PFSK-1 (cell line): ENCODE results near the gene CASK.

Experiments
- FOXP2 ChIP-seq: optimal IDR thresholded peaks from 2 replicates; pipeline ENCODE3; 2011; ENCODE audit warnings: borderline replicate concordance, control low read depth, inconsistent platforms; ENCODE audit not compliant: insufficient read depth; ENCODE audit errors: extremely low read length, extremely low read depth
- POLR2AphosphoS5 ChIP-seq: IDR thresholded peaks from 2 replicates; pipeline ENCODE4 v1.6.1; 2012; ENCODE audit warnings: low read depth, mild to moderate bottlenecking, control low read depth, low read length, moderate library complexity
- REST ChIP-seq, 2 experiments: IDR thresholded peaks; 2 replicates each; pipeline versions ENCODE4 v1.6.1 to v1.8.0; 2011 to 2012; ENCODE audit warnings: low read depth in 2 of 2, low read length in 2 of 2, control low read depth in 1 of 2, inconsistent platforms in 1 of 2, mild to moderate bottlenecking in 1 of 2, moderate library complexity in 1 of 2; ENCODE audit not compliant: insufficient read depth in 1 of 2
- SIN3A ChIP-seq: IDR thresholded peaks from 2 replicates; pipeline ENCODE4 v1.6.1; 2012; ENCODE audit warnings: mild to moderate bottlenecking, low read length, moderate library complexity, borderline replicate concordance; ENCODE audit not compliant: insufficient read depth
- TAF1 ChIP-seq: IDR thresholded peaks from 2 replicates; pipeline ENCODE4 v1.6.1; 2012; ENCODE audit warnings: low read length, control low read depth, borderline replicate concordance; ENCODE audit not compliant: insufficient read depth

CASK gene

GRCh38 chrX:41739871-41740270, 183.5 kb downstream of the CASK start:
- no peak for TF ChIP-seq POLR2AphosphoS5
- no peak for TF ChIP-seq REST (IDR thresholded peaks at IDR 0.05; ENCODE audit: insufficient read depth in 1 of 2, low read depth in 2 of 2, low read length in 2 of 2)
- TF ChIP-seq TAF1, result no peak
- no peak for TF ChIP-seq SIN3A
- TF ChIP-seq FOXP2, result no peak

- no peak for TF ChIP-seq SIN3A
- no peak for TF ChIP-seq FOXP2
- TF ChIP-seq TAF1, result no peak
- TF ChIP-seq POLR2AphosphoS5, result no peak
- TF ChIP-seq REST (IDR thresholded peaks at IDR 0.05; ENCODE audit: insufficient read depth in 1 of 2, low read depth in 2 of 2, low read length in 2 of 2), result no peak
Measured at GRCh38 chrX:41737065-41737464, 186.3 kb downstream of the CASK start.

GRCh38 chrX:41734530-41734929, 188.8 kb downstream of the CASK start:
- TF ChIP-seq SIN3A (no peak), POLR2AphosphoS5 (no peak), FOXP2 (no peak), REST (IDR thresholded peaks at IDR 0.05; ENCODE audit: insufficient read depth in 1 of 2, low read depth in 2 of 2, low read length in 2 of 2) (no peak), TAF1 (no peak)

- TF ChIP-seq SIN3A (no peak), TAF1 (no peak), FOXP2 (no peak), POLR2AphosphoS5 (no peak), REST (IDR thresholded peaks at IDR 0.05; ENCODE audit: insufficient read depth in 1 of 2, low read depth in 2 of 2, low read length in 2 of 2) (no peak)
Measured at GRCh38 chrX:41733939-41734338, 189.4 kb downstream of the CASK start.

GRCh38 chrX:41732260-41732659, 191.1 kb downstream of the CASK start:
- no peak for TF ChIP-seq REST (IDR thresholded peaks at IDR 0.05; ENCODE audit: insufficient read depth in 1 of 2, low read depth in 2 of 2, low read length in 2 of 2)
- TF ChIP-seq POLR2AphosphoS5, result no peak
- no peak for TF ChIP-seq SIN3A
- TF ChIP-seq TAF1, result no peak
- TF ChIP-seq FOXP2, result no peak
